GM18505 (cell line): Measurements from ENCODE around the gene WFDC2.

Experiments
- ATAC-seq: cut with Tn5 transposase; IDR thresholded peaks from one replicate; pipeline ENCODE4 v1.9.1; 2021; ENCODE audit not compliant: unreplicated experiment
- POLR2A ChIP-seq: IDR thresholded peaks from 4 replicates; pipeline ENCODE4 v1.6.1; 2011; ENCODE audit warnings: borderline replicate concordance; ENCODE audit not compliant: insufficient read depth, insufficient read length; ENCODE audit errors: extremely low read depth

The WFDC2 gene

DNA sequence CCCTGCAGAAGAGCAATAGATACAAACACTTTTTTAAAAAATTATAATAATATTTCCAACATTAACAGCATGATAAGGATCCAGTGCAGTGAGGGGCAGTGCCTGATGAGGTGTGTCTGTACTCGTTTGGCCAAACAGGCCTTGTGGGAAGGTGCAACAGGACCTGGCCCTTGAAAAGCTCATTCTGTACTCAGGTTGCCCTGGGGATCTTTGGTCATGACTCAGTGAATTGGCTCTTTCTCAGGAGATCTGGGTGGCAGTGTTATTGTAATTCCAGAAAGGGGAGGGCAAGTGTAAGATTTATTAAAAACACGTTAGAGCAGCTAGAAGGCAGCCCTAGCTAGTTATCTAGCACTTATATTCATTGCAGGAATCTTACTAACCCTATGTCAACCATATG, 48.7 kb downstream of the WFDC2 start:
- no peak for ATAC-seq
- no peak for TF ChIP-seq POLR2A

DNA sequence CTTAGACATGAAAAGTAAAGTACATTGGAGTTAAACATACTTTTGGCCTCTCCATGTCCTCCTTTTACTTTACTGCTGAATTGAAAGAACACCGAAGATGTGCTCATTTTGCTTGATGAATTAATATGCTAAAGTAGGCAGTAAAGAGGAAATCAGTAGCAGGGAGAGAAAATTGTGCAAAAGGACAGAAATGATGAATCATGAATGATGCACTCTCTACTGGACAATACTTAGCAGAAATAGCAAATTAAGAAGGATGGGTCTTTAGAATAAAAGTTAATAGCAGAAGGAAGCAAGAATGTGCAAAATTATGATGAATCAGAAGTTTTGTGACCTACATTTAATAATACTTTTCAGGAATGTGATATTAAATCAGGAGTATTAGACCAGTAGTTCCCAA, 54.3 kb downstream of the WFDC2 start:
- no peak for ATAC-seq
- TF ChIP-seq POLR2A, result no peak

GRCh38 chr20:45527294-45527693, 57.7 kb downstream of the WFDC2 start:
- no peak for TF ChIP-seq POLR2A
- no peak for ATAC-seq
